COLO668 (cell line): ENCODE results near the gene GRAMD1A.

ENCODE experiments used
- DNase-seq: peaks from one replicate; lab custom pipeline; 2025; ENCODE audit not compliant: unreplicated experiment; lab: John Stamatoyannopoulos, UW

GRAMD1A gene

GRCh38 chr19:35069696-35070095 lies 69.6 kb downstream of the GRAMD1A start:
- DNase-seq = no peak

- no peak for DNase-seq
Observed at GRCh38 chr19:35070471-35070870, 70.3 kb downstream of the GRAMD1A start.

DNA sequence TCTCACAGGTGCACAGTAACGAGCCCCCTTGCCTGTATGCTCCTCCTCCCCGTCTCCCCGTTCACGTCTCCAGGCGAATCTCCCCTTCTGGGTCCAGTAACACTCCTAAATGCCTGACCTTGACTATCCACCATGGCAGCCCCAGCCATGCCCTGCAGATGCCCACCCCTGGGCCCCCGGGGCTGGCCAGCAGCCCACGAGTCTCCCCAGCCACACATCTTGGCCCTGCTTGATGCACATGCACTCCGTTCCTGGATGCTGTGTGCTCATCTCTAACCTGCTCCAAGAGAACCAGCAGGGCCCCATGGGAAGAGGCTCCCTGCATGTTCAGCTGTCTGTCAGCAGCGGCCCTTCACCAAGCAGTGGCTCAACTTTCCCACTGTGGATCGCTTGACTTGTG lies 73.4 kb downstream of the GRAMD1A start:
- DNase-seq = no peak

DNA sequence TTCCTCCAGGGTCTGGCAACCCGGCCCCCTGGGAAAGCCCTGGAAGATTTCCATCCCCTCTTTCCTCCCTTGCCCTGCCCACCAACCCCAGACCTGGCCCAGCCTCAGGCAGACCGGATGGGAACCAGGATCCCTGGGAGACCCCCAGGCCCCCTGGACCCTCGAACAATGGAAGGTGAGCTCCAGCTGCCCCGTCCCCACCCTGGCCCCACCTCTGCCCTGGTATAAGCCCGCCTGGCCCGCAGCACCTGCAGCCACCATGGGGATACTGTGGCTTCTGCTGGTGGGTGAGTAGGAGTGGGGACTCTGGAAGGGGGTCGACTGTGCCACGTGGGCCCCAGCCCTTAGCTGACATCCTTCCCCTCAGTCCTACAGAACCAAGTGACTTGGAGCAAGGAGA lies 73.8 kb downstream of the GRAMD1A start:
- DNase-seq = no peak

DNA sequence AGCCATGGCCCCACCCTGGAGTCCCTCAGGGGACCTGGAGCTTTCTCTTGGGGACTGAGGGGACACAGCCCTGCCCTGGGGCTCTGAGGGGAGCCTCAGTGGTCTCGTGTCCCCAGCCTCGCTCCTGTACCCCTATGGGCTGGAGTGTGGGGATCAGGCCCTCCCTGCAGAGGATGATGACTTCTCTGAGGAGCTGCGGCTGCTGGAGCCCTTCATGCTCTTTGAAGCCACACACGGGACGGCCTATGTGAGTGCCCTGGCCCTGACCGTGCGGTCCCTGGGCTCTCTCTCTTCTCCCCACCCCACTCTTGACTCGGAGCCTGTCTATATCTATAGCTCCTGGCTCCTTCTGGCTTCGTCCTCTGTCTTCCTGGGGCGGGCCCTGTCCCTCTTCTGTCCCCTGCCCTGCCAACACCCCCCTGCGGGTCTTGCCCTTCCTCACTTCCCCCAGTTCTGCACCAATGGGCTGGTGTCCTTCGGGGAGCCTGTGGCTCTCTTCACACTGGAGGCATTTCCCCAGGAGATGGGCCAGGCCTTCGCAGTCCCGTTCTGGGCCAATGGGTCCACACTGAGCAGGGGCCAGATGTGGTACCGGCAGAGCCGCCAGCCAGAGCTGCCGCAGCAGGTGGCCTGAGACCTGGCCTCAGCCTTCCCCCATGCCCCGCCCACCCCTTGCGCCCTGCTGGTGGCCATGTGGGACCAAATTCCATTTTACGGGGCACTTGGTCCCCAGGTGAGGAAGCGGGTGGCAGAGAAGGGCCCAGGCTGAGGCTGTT lies 74.5 kb downstream of the GRAMD1A start:
- no peak for DNase-seq

GRCh38 chr19:35075202-35076025 lies 75.3 kb downstream of the GRAMD1A start:
- no peak for DNase-seq

DNA sequence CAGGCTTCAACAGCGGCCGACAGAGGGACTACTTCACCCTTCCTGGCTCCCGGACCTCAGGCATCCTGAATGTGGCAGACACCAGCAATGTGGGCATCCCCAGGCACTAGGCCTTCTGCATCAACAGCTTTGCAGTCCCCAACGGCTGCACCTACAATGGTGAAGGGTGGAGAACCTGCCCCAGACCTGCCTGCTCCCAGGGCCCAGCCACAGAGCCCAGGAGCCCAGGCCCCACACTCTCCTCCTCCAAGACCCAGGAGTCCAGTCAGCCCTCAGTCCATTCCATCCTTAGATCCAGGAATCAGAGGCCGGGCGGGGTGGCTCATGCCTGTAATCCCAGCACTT lies 75.9 kb downstream of the GRAMD1A start:
- DNase-seq = no peak
